ENCODE results near the gene WDR33. TPM values are rescaled to one million over a fixed set of nuclear protein-coding genes. Genes with fewer than 3 reads are reported as not detected.

Gene WDR33
- total RNA-seq, 2 experiments from 2014 or later: 59.8 to 61.5 TPM

DNA sequence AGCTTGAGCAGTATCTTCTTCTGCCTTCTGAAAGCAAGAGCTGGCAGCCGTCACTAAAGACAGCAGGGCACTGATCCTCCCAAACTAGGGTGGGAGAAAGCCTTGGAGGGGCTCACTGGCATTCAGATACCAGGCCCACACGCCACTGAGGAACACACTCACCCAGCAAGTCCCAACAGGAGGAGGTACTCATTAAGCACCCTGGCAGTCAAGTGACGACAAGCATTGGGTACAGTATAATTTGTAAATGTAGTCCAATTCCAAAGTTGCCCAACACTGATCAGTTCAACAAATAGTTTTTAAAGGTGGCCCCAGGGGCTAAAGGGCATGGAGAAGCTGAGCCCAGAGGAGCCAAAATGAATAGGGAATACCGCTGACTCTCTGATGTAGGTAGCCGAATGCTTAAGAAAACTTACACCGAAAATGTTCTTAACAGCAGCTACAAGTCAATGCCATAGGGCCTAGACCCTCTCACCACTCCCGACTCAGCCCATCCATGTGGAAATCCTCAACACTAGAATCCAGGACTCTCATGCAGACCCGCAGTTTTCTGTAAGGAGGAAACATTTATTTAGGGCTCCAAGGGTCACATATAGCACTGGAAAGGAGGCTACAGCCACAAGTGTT lies 145.6 kb downstream of the WDR33 start:
- no peaks in the 10 kb centered on the region for H3K4me1 Mint-ChIP-seq (ENCODE audit: low read depth)
- Histone ChIP-seq H3K27me3 (ENCODE audit: control insufficient read depth in 1 of 2, insufficient read depth in 2 of 2, low read length in 2 of 2) (peaks cover 33 to 50% of the 10 kb centered on the region in 2 experiments), H3K4me3 (ENCODE audit: low read length) (no peak overlapping the region), H3K36me3 (ENCODE audit: insufficient read depth, low read length) (no peaks in the 10 kb centered on the region), H3K27ac (ENCODE audit: low read depth in 1 of 2, low read length in 2 of 2) (no peak overlapping the region), H3K9me3 (ENCODE audit: control insufficient read depth in 1 of 2, insufficient read depth in 1 of 2, low read length in 2 of 2) (no peaks in the 10 kb centered on the region), H3K4me1 (ENCODE audit: insufficient read depth, low read length) (peaks cover 2% of the 10 kb centered on the region)
- H3K36me3 Mint-ChIP-seq (ENCODE audit: low read depth): no peaks in the 10 kb centered on the region
- H3K4me3 Mint-ChIP-seq: no peak overlapping the region
- peaks cover 80% of the 10 kb centered on the region for H3K27me3 Mint-ChIP-seq
- intact Hi-C loops (cut with DNase I, micrococcal nuclease): no loop called here
- H3K27ac Mint-ChIP-seq: no peak overlapping the region
- no peak for TF ChIP-seq CTCF (IDR thresholded peaks at IDR 0.05)
- DNase-seq (no peak), ATAC-seq (ENCODE audit: poor library complexity) (no peak)
- CTCF ChIA-PET: no interaction called here
- POLR2A ChIA-PET: no interaction called here
- H3K9me3 Mint-ChIP-seq: no peaks in the 10 kb centered on the region

DNA sequence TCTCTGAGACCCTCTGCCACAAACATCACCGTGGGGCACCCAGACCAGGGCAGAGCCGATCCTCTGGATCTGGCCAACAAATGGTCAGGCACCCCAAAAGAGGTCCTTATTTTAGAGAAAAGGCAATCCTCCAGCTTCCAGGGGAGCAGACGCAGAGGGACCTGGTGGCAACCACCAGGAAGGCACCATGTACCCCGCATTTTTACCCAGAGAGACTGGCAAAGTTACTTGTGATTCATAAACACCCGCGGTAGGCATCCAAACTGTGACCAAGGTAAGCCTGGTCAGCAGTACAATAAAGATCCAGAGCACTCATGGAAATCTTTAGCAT lies 146.1 kb downstream of the WDR33 start:
- DNase-seq: no peak
- H3K4me3 ChIP-seq (ENCODE audit: low read length): no peak overlapping the region
- ChIA-PET CTCF (no interaction called here), POLR2A (no interaction called here)
- TF ChIP-seq CTCF (IDR thresholded peaks at IDR 0.05): no peak
- intact Hi-C loops (cut with DNase I, micrococcal nuclease): no loop called here
- Mint-ChIP-seq H3K27ac (no peak overlapping the region), H3K9me3 (no peaks in the 10 kb centered on the region), H3K36me3 (ENCODE audit: low read depth) (no peaks in the 10 kb centered on the region), H3K4me3 (no peak overlapping the region), H3K4me1 (ENCODE audit: low read depth) (no peaks in the 10 kb centered on the region), H3K27me3 (peaks cover 80% of the 10 kb centered on the region)
- peaks cover 33 to 45% of the 10 kb centered on the region in 2 experiments for H3K27me3 ChIP-seq (ENCODE audit: control insufficient read depth in 1 of 2, insufficient read depth in 2 of 2, low read length in 2 of 2)
- no peaks in the 10 kb centered on the region for H3K9me3 ChIP-seq (ENCODE audit: control insufficient read depth in 1 of 2, insufficient read depth in 1 of 2, low read length in 2 of 2)
- H3K36me3 ChIP-seq (ENCODE audit: insufficient read depth, low read length): no peaks in the 10 kb centered on the region
- ATAC-seq (ENCODE audit: poor library complexity): no peak
- peaks cover 2% of the 10 kb centered on the region for H3K4me1 ChIP-seq (ENCODE audit: insufficient read depth, low read length)
- H3K27ac ChIP-seq (ENCODE audit: low read depth in 1 of 2, low read length in 2 of 2): no peak overlapping the region

DNA sequence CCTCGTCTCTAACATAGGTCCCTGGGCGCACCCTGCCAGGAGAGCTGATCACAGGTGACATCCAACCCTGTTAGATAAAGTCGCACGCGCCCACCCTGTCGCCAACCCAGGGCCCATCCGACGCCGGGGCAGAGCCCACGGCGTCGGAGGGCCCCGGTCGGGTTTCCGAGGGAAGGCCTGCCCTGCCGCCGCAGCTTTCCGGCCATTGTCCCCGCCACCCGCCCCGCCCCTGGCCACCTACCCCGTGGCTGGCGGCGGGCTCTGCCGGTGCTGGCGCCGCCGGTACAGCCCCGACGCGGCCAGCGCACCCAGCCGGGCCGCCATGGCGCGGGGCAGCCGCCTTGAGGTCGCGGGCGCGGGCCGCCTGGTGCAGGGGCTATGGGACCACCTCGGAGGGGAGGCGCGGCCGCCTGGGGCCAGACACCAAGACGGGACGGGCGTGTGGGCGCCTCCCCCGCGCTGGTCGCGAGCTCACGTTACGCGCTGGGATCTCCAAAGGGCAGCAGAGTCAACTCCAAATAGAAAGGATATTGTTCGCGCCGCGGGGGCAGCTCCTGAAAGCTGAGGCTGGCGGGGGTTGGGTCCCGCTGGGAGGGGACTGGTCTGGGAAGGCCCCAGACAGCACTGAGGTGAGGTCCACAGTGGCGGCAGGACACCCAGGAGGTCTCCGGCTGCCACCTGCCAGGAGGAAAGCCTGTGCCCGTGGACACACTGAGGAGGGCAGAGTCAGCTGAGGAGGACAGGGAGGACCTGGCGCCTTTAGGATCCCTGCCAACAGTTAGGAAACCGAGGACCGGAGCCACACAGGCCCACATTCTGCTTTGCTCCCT lies 146.7 kb downstream of the WDR33 start:
- no peaks in the 10 kb centered on the region for H3K4me1 Mint-ChIP-seq (ENCODE audit: low read depth)
- Histone ChIP-seq H3K27me3 (ENCODE audit: control insufficient read depth in 1 of 2, insufficient read depth in 2 of 2, low read length in 2 of 2) (peaks cover 33 to 41% of the 10 kb centered on the region in 2 experiments), H3K27ac (ENCODE audit: low read depth in 1 of 2, low read length in 2 of 2) (no peak overlapping the region), H3K36me3 (ENCODE audit: insufficient read depth, low read length) (no peaks in the 10 kb centered on the region), H3K9me3 (ENCODE audit: control insufficient read depth in 1 of 2, insufficient read depth in 1 of 2, low read length in 2 of 2) (peaks cover 0 to 4% of the 10 kb centered on the region in 2 experiments), H3K4me1 (ENCODE audit: insufficient read depth, low read length) (peaks cover 2% of the 10 kb centered on the region), H3K4me3 (ENCODE audit: low read length) (no peak overlapping the region)
- no peaks in the 10 kb centered on the region for H3K36me3 Mint-ChIP-seq (ENCODE audit: low read depth)
- peaks cover 77% of the 10 kb centered on the region for H3K27me3 Mint-ChIP-seq
- no peaks in the 10 kb centered on the region for H3K9me3 Mint-ChIP-seq
- no peak for TF ChIP-seq CTCF (IDR thresholded peaks at IDR 0.05)
- intact Hi-C loops (cut with DNase I, micrococcal nuclease): no loop called here
- DNase-seq: peak in 1 of 14 experiments; percentile 25
- no peak overlapping the region for H3K27ac Mint-ChIP-seq
- POLR2A ChIA-PET: no interaction called here
- ATAC-seq (ENCODE audit: poor library complexity): no peak
- CTCF ChIA-PET: no interaction called here
- H3K4me3 Mint-ChIP-seq: no peak overlapping the region
